ENCODE results near the gene MAP3K13.

DNA sequence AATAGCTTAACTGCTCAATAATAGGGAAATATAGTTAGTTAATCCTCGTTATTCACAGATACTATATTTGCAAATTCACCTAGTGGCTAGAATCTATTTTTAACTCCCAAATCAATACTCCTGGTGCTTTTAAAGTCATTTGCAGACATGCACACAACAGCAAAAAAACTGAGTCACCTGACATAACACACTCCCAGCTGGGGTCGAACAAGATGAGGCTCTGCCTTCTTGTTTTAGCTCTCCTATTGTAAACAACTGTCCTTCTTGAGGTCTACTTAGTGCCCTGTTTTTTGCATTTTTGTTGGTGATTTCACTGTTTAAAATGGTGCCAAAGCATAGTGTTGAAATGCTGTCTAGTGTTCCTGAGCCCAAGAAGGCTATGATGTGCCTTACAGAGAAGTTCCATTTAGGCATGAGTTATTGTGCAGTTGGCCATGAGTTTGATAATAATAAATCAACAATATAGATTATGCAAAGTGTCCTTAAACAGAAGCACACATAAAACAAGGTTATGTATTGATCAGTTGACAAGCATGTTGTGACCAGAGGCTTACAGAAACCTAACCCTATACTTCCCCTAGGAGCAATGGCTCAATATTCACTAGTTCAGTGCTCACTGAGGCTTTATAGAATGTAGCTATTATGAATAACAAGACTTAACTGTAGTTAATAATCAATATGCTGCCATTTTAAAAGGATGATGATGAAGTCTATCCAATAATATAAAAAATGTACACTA is 18.6 kb downstream of the MAP3K13 start:
- TF ChIP-seq, protein P1, sequence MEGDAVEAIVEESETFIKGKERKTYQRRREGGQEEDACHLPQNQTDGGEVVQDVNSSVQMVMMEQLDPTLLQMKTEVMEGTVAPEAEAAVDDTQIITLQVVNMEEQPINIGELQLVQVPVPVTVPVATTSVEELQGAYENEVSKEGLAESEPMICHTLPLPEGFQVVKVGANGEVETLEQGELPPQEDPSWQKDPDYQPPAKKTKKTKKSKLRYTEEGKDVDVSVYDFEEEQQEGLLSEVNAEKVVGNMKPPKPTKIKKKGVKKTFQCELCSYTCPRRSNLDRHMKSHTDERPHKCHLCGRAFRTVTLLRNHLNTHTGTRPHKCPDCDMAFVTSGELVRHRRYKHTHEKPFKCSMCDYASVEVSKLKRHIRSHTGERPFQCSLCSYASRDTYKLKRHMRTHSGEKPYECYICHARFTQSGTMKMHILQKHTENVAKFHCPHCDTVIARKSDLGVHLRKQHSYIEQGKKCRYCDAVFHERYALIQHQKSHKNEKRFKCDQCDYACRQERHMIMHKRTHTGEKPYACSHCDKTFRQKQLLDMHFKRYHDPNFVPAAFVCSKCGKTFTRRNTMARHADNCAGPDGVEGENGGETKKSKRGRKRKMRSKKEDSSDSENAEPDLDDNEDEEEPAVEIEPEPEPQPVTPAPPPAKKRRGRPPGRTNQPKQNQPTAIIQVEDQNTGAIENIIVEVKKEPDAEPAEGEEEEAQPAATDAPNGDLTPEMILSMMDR (conservative IDR thresholded peaks at IDR 0.05 in 1 of 2, IDR thresholded peaks at IDR 0.05 in 1 of 2; ENCODE audit: extremely low read depth in 1 of 2, insufficient read depth in 1 of 2, low read depth in 1 of 2, low read length in 2 of 2), result no peak
- TF ChIP-seq EZH2 (IDR thresholded peaks at IDR 0.05; ENCODE audit: borderline replicate concordance, low read length), result no peak

Measured in mammary epithelial cell (primary cell).